GM23338 (cell line): ENCODE results near the gene VSTM2L. TPM values are rescaled to one million over a fixed set of nuclear protein-coding genes. Genes with fewer than 3 reads are reported as not detected.

Experiments used
- ATAC-seq: fragments of 200-7000 bp; cut with Tn5 transposase; 3 replicates; pipeline ENCODE4 v1.9.1; 2020
- DNase-seq: peaks from one replicate; pipeline ENCODE4 v3.0.0-alpha.2; 2015; ENCODE audit warnings: low spot score
- H2AFZ ChIP-seq: fragments of 200-600 bp; sonication (generic); 2 replicates; pipeline ENCODE4 v1.8.0; 2016; ENCODE audit warnings: antibody characterized with exemption, mild to moderate bottlenecking, moderate library complexity
- H3F3A ChIP-seq: fragments of 200-600 bp; sonication (generic); replicated peaks from 2 replicates; pipeline ENCODE4 v1.8.0; 2017; ENCODE audit warnings: antibody characterized with exemption, mixed run types, low read depth
- H3K27ac ChIP-seq: fragments of 200-600 bp; sonication (generic); 2 replicates; pipeline ENCODE4 v1.6.1; 2016; ENCODE audit warnings: low read depth
- H3K27me3 ChIP-seq: fragments of 200-600 bp; sonication (generic); 2 replicates; pipeline ENCODE4 v1.8.0; 2016; ENCODE audit warnings: mild to moderate bottlenecking, mixed run types, moderate library complexity; ENCODE audit not compliant: insufficient read depth
- H3K36me3 ChIP-seq: fragments of 200-600 bp; sonication (generic); 2 replicates; pipeline ENCODE4 v1.8.0; 2016; ENCODE audit warnings: mild to moderate bottlenecking; ENCODE audit not compliant: insufficient read depth
- H3K4me1 ChIP-seq: fragments of 200-600 bp; sonication (generic); 2 replicates; pipeline ENCODE4 v1.8.0; 2016; ENCODE audit warnings: mild to moderate bottlenecking, moderate library complexity; ENCODE audit not compliant: insufficient read depth
- H3K4me2 ChIP-seq: fragments of 200-600 bp; sonication (generic); 2 replicates; pipeline ENCODE4 v1.7.1; 2017; ENCODE audit warnings: mixed run types
- H3K4me3 ChIP-seq: fragments of 200-600 bp; sonication (generic); 2 replicates; pipeline ENCODE4 v1.6.1; 2016; ENCODE audit warnings: mixed run types
- H3K79me2 ChIP-seq: fragments of 200-600 bp; sonication (generic); replicated peaks from 2 replicates; pipeline ENCODE4 v1.8.0; 2017; ENCODE audit warnings: mild to moderate bottlenecking; ENCODE audit not compliant: insufficient read depth
- H3K9me2 ChIP-seq: fragments of 200-600 bp; sonication (generic); 2 replicates; pipeline ENCODE4 v1.8.0; 2017; ENCODE audit not compliant: insufficient read depth
- H4K20me1 ChIP-seq: fragments of 200-600 bp; sonication (generic); replicated peaks from 2 replicates; pipeline ENCODE4 v1.8.0; 2017; ENCODE audit warnings: mild to moderate bottlenecking; ENCODE audit not compliant: insufficient read depth
- H3K27ac Mint-ChIP-seq: 2 replicates; pipeline ENCODE4 v1.8.0; 2020; ENCODE audit warnings: inconsistent platforms, mild to moderate bottlenecking, moderate library complexity, mixed read lengths
- H3K27me3 Mint-ChIP-seq: 3 replicates; pipeline ENCODE4 v1.8.0; 2022; ENCODE audit warnings: low read depth, mild to moderate bottlenecking, moderate library complexity, mixed read lengths, inconsistent platforms; ENCODE audit not compliant: insufficient read depth, poor library complexity
- H3K36me3 Mint-ChIP-seq: 3 replicates; pipeline ENCODE4 v1.8.0; 2021; ENCODE audit warnings: low read depth, mild to moderate bottlenecking, inconsistent platforms, moderate library complexity, mixed read lengths
- H3K4me1 Mint-ChIP-seq: 3 replicates; pipeline ENCODE4 v1.8.0; 2020; ENCODE audit warnings: mild to moderate bottlenecking, inconsistent platforms, mixed read lengths
- H3K4me3 Mint-ChIP-seq: 3 replicates; pipeline ENCODE4 v1.8.0; 2021; ENCODE audit warnings: moderate library complexity, mild to moderate bottlenecking, inconsistent platforms, mixed read lengths
- H3K9me3 Mint-ChIP-seq: 3 replicates; pipeline ENCODE4 v1.8.0; 2020; ENCODE audit warnings: moderate library complexity, mild to moderate bottlenecking, inconsistent platforms, mixed read lengths
- EZH2 ChIP-seq: fragments of 200-600 bp; sonication (generic); IDR thresholded peaks from one replicate; pipeline ENCODE4 v1.8.0; 2017; ENCODE audit warnings: antibody characterized with exemption, mild to moderate bottlenecking, low read depth; ENCODE audit not compliant: unreplicated experiment
- EZH2phosphoT487 ChIP-seq: fragments of 200-600 bp; sonication (generic); IDR thresholded peaks from one replicate; pipeline ENCODE4 v1.8.1; 2018; ENCODE audit warnings: antibody characterized with exemption; ENCODE audit not compliant: unreplicated experiment
- JUNB ChIP-seq: IDR thresholded peaks from one replicate; pipeline ENCODE4 v1.6.1; 2016; ENCODE audit warnings: antibody characterized with exemption; ENCODE audit not compliant: unreplicated experiment
- NANOG ChIP-seq: IDR thresholded peaks from 2 replicates; pipeline ENCODE4 v1.6.1; 2016; ENCODE audit warnings: antibody characterized with exemption, borderline replicate concordance
- POLR2AphosphoS5 ChIP-seq: IDR thresholded peaks from 2 replicates; pipeline ENCODE4 v1.6.1; 2016; ENCODE audit warnings: antibody characterized with exemption, low read depth
- STAT1 ChIP-seq: IDR thresholded peaks from one replicate; pipeline ENCODE4 v1.6.1; 2016; ENCODE audit warnings: antibody characterized with exemption; ENCODE audit not compliant: unreplicated experiment
- ZNF331 ChIP-seq: fragments of 250-450 bp; sonication (Bioruptor Pico); IDR thresholded peaks from 2 replicates; pipeline ENCODE4 v1.5.0; 2020; ENCODE audit warnings: low read depth, mild to moderate bottlenecking, moderate library complexity
- polyA plus RNA-seq: library from polyadenylated mRNA; unstranded; fragments of >200 nt; fragmentation: Nextera tagmentation; extraction: Ambion mirVana; gene quantifications from 2 replicates; pipeline ENCODE4 v1.2.1, GENCODE V29; 2016
- total RNA-seq: library from RNA; depleted of rRNA; stranded (reverse); fragments of >200 nt; shearing (Covaris generic); gene quantifications from 2 replicates; pipeline ENCODE4 v1.2.3, GENCODE V29; 2014
- TF ChIP-seq, protein P1 (sequence below): IDR thresholded peaks from 2 replicates; pipeline ENCODE4 v1.6.1; 2016; ENCODE audit warnings: antibody characterized with exemption
- TF ChIP-seq, protein P2 (sequence below): fragments of 250-450 bp; sonication (Bioruptor Pico); IDR thresholded peaks from 2 replicates; pipeline ENCODE4 v1.5.0; 2020; ENCODE audit warnings: mild to moderate bottlenecking, moderate library complexity
- TF ChIP-seq, protein P3 (sequence below), 2 experiments: fragments of 200-600 bp in 1 of 2; sonication (generic) in 1 of 2; conservative IDR thresholded peaks; 2 replicates each; pipeline versions ENCODE4 v1.5.1 to v1.6.1; 2016 to 2017; ENCODE audit warnings: antibody characterized with exemption in 2 of 2, low read depth in 2 of 2, mild to moderate bottlenecking in 2 of 2, moderate library complexity in 1 of 2

VSTM2L gene
- total and polyA plus RNA-seq, 2 experiments from 2014 or later, result 0.60 to 1.9 TPM

DNA sequence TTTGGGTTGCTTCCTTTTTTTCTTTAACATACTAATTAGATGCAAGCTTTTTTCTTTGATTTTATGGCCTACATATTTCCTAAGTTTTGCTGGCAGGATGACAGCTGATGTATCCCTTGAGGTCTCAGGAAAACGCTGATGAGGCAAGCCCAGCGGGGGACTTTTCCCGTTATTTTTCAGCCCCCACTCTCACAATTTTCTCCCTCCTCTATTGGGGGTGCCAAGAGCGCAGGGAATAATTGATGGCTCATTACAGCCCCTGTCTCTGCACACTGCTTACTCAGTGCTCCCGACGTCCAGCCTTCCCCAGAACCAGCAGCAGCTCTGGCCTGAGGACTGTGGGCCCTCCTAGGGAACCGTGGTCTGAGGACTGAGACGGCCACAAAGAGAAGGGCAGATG is 38.6 kb upstream of the VSTM2L start:
- Histone ChIP-seq H3K79me2 (no peaks in the 10 kb centered on the region), H3K27me3 (no peaks in the 10 kb centered on the region), H3K9me2 (no peaks in the 10 kb centered on the region), H3K27ac (no peak overlapping the region), H3K4me3 (no peak overlapping the region), H2AFZ (no peak overlapping the region), H4K20me1 (no peaks in the 10 kb centered on the region), H3K36me3 (peaks cover 7% of the 10 kb centered on the region; the same call in 1 of the 2 replicates), H3K4me1 (peaks cover 7% of the 10 kb centered on the region), H3K4me2 (no peak overlapping the region), H3F3A (no peaks in the 10 kb centered on the region)
- DNase-seq, result no peak
- TF ChIP-seq POLR2AphosphoS5 (no peak), STAT1 (no peak), EZH2 (no peak), EZH2phosphoT487 (no peak), ZNF331 (CRISPR knock-in tag) (no peak), NANOG (no peak), JUNB (no peak)
- TF ChIP-seq, protein P1, sequence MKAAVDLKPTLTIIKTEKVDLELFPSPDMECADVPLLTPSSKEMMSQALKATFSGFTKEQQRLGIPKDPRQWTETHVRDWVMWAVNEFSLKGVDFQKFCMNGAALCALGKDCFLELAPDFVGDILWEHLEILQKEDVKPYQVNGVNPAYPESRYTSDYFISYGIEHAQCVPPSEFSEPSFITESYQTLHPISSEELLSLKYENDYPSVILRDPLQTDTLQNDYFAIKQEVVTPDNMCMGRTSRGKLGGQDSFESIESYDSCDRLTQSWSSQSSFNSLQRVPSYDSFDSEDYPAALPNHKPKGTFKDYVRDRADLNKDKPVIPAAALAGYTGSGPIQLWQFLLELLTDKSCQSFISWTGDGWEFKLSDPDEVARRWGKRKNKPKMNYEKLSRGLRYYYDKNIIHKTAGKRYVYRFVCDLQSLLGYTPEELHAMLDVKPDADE, result no peak
- TF ChIP-seq, protein P2, sequence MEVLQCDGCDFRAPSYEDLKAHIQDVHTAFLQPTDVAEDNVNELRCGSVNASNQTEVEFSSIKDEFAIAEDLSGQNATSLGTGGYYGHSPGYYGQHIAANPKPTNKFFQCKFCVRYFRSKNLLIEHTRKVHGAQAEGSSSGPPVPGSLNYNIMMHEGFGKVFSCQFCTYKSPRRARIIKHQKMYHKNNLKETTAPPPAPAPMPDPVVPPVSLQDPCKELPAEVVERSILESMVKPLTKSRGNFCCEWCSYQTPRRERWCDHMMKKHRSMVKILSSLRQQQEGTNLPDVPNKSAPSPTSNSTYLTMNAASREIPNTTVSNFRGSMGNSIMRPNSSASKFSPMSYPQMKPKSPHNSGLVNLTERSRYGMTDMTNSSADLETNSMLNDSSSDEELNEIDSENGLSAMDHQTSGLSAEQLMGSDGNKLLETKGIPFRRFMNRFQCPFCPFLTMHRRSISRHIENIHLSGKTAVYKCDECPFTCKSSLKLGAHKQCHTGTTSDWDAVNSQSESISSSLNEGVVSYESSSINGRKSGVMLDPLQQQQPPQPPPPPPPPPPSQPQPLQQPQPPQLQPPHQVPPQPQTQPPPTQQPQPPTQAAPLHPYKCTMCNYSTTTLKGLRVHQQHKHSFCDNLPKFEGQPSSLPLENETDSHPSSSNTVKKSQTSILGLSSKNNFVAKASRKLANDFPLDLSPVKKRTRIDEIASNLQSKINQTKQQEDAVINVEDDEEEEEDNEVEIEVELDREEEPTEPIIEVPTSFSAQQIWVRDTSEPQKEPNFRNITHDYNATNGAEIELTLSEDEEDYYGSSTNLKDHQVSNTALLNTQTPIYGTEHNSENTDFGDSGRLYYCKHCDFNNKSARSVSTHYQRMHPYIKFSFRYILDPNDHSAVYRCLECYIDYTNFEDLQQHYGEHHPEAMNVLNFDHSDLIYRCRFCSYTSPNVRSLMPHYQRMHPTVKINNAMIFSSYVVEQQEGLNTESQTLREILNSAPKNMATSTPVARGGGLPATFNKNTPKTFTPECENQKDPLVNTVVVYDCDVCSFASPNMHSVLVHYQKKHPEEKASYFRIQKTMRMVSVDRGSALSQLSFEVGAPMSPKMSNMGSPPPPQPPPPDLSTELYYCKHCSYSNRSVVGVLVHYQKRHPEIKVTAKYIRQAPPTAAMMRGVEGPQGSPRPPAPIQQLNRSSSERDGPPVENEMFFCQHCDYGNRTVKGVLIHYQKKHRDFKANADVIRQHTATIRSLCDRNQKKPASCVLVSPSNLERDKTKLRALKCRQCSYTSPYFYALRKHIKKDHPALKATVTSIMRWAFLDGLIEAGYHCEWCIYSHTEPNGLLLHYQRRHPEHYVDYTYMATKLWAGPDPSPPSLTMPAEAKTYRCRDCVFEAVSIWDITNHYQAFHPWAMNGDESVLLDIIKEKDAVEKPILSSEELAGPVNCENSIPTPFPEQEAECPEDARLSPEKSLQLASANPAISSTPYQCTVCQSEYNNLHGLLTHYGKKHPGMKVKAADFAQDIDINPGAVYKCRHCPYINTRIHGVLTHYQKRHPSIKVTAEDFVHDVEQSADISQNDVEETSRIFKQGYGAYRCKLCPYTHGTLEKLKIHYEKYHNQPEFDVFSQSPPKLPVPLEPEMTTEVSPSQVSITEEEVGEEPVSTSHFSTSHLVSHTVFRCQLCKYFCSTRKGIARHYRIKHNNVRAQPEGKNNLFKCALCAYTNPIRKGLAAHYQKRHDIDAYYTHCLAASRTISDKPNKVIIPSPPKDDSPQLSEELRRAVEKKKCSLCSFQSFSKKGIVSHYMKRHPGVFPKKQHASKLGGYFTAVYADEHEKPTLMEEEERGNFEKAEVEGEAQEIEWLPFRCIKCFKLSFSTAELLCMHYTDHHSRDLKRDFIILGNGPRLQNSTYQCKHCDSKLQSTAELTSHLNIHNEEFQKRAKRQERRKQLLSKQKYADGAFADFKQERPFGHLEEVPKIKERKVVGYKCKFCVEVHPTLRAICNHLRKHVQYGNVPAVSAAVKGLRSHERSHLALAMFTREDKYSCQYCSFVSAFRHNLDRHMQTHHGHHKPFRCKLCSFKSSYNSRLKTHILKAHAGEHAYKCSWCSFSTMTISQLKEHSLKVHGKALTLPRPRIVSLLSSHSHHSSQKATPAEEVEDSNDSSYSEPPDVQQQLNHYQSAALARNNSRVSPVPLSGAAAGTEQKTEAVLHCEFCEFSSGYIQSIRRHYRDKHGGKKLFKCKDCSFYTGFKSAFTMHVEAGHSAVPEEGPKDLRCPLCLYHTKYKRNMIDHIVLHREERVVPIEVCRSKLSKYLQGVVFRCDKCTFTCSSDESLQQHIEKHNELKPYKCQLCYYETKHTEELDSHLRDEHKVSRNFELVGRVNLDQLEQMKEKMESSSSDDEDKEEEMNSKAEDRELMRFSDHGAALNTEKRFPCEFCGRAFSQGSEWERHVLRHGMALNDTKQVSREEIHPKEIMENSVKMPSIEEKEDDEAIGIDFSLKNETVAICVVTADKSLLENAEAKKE (CRISPR knock-in tag), result no peak
- TF ChIP-seq, protein P3, sequence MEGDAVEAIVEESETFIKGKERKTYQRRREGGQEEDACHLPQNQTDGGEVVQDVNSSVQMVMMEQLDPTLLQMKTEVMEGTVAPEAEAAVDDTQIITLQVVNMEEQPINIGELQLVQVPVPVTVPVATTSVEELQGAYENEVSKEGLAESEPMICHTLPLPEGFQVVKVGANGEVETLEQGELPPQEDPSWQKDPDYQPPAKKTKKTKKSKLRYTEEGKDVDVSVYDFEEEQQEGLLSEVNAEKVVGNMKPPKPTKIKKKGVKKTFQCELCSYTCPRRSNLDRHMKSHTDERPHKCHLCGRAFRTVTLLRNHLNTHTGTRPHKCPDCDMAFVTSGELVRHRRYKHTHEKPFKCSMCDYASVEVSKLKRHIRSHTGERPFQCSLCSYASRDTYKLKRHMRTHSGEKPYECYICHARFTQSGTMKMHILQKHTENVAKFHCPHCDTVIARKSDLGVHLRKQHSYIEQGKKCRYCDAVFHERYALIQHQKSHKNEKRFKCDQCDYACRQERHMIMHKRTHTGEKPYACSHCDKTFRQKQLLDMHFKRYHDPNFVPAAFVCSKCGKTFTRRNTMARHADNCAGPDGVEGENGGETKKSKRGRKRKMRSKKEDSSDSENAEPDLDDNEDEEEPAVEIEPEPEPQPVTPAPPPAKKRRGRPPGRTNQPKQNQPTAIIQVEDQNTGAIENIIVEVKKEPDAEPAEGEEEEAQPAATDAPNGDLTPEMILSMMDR (conservative IDR thresholded peaks at IDR 0.05; ENCODE audit: low read depth in 2 of 2), result no peak
- no peak overlapping the region for H3K4me3 Mint-ChIP-seq
- H3K27me3 Mint-ChIP-seq, result peaks cover 2% of the 10 kb centered on the region
- H3K27ac Mint-ChIP-seq, result no peak overlapping the region
- no peaks in the 10 kb centered on the region for H3K9me3 Mint-ChIP-seq
- ATAC-seq, result no peak
- H3K4me1 Mint-ChIP-seq, result peaks cover 17% of the 10 kb centered on the region
- H3K36me3 Mint-ChIP-seq, result peaks cover 14% of the 10 kb centered on the region
